Measurements from ENCODE around the gene GOLPH3. TPM values are rescaled to one million over a fixed set of nuclear protein-coding genes. Genes with fewer than 3 reads are reported as not detected.

Gene GOLPH3
- total RNA-seq, 3 donors from 2014 or later, result 83.2 to 100 (median 87.8) TPM

- no peaks in the 10 kb centered on the region for H3K9me3 ChIP-seq
- TF ChIP-seq POLR2A (IDR thresholded peaks at IDR 0.05) (no peak), CTCF (IDR thresholded peaks at IDR 0.05) (no peak), POLR2AphosphoS5 (IDR thresholded peaks at IDR 0.05) (no peak)
- no peak overlapping the region for H3K4me3 ChIP-seq
- intact Hi-C loops (cut with DNase I; ENCODE audit: low total_unique reads), result no loop called here
- H3K27ac ChIP-seq, result no peak overlapping the region
- no peaks in the 10 kb centered on the region for H3K27me3 ChIP-seq
- DNase-seq (ENCODE audit: low spot score in 2 of 2), result no peak
- peaks cover 0 to 15% of the 10 kb centered on the region in 2 donors for H3K4me1 ChIP-seq
- no peaks in the 10 kb centered on the region for H3K36me3 ChIP-seq
Measured at GRCh38 chr5:32168460-32169033, 5.6 kb downstream of the GOLPH3 start.

- Histone ChIP-seq H3K4me1 (peaks cover 0 to 12% of the 10 kb centered on the region in 2 donors), H3K36me3 (no peaks in the 10 kb centered on the region), H3K27ac (no peak overlapping the region)
Measured at GRCh38 chr5:32165597-32165996, 8.5 kb downstream of the GOLPH3 start.

GRCh38 chr5:32163785-32164184 lies 10.3 kb downstream of the GOLPH3 start:
- TF ChIP-seq CTCF (IDR thresholded peaks at IDR 0.05), result no peak
- no peak for TF ChIP-seq POLR2AphosphoS5 (IDR thresholded peaks at IDR 0.05)
- TF ChIP-seq POLR2A (IDR thresholded peaks at IDR 0.05), result no peak
- intact Hi-C loops (cut with DNase I; ENCODE audit: low total_unique reads), result no loop called here
- H3K27ac ChIP-seq, result no peak overlapping the region

More at GRCh38 chr5:32165597-32165996, 8.5 kb downstream of the GOLPH3 start:
- no peak for DNase-seq (ENCODE audit: low spot score in 2 of 2)
- TF ChIP-seq CTCF (IDR thresholded peaks at IDR 0.05) (no peak), POLR2AphosphoS5 (IDR thresholded peaks at IDR 0.05) (no peak), POLR2A (IDR thresholded peaks at IDR 0.05) (no peak)
- Histone ChIP-seq H3K9me3 (no peaks in the 10 kb centered on the region), H3K4me3 (no peak overlapping the region), H3K27me3 (no peaks in the 10 kb centered on the region)
- intact Hi-C loops (cut with DNase I; ENCODE audit: low total_unique reads), result no loop called here

GRCh38 chr5:32163053-32163452 lies 11.1 kb downstream of the GOLPH3 start:
- H3K27me3 ChIP-seq, result no peaks in the 10 kb centered on the region
- H3K4me1 ChIP-seq, result peaks cover 0 to 4% of the 10 kb centered on the region in 2 donors
- no peak for TF ChIP-seq CTCF (IDR thresholded peaks at IDR 0.05)
- TF ChIP-seq POLR2AphosphoS5 (IDR thresholded peaks at IDR 0.05), result no peak
- TF ChIP-seq POLR2A (IDR thresholded peaks at IDR 0.05), result no peak
- no peaks in the 10 kb centered on the region for H3K9me3 ChIP-seq
- H3K36me3 ChIP-seq, result no peaks in the 10 kb centered on the region
- no peak overlapping the region for H3K27ac ChIP-seq
- DNase-seq (ENCODE audit: low spot score in 2 of 2), result no peak
- intact Hi-C loops (cut with DNase I; ENCODE audit: low total_unique reads), result no loop called here
- H3K4me3 ChIP-seq, result no peak overlapping the region

More at GRCh38 chr5:32163785-32164184, 10.3 kb downstream of the GOLPH3 start:
- no peak overlapping the region for H3K4me3 ChIP-seq
- H3K9me3 ChIP-seq, result no peaks in the 10 kb centered on the region
- no peaks in the 10 kb centered on the region for H3K27me3 ChIP-seq
- DNase-seq (ENCODE audit: low spot score in 2 of 2), result no peak
- H3K4me1 ChIP-seq, result peaks cover 0 to 4% of the 10 kb centered on the region in 2 donors
- no peaks in the 10 kb centered on the region for H3K36me3 ChIP-seq

- peaks cover 0 to 4% of the 10 kb centered on the region in 2 donors for H3K4me1 ChIP-seq
- H3K9me3 ChIP-seq, result no peaks in the 10 kb centered on the region
- DNase-seq (ENCODE audit: low spot score in 2 of 2), result no peak
- H3K27ac ChIP-seq, result no peak overlapping the region
- H3K4me3 ChIP-seq, result no peak overlapping the region
- intact Hi-C loops (cut with DNase I; ENCODE audit: low total_unique reads), result no loop called here
- TF ChIP-seq CTCF (IDR thresholded peaks at IDR 0.05) (no peak), POLR2AphosphoS5 (IDR thresholded peaks at IDR 0.05) (no peak), POLR2A (IDR thresholded peaks at IDR 0.05) (no peak)
- H3K27me3 ChIP-seq, result no peaks in the 10 kb centered on the region
- H3K36me3 ChIP-seq, result no peaks in the 10 kb centered on the region
Measured at GRCh38 chr5:32160228-32160627, 13.9 kb downstream of the GOLPH3 start.
